Embryonic facial prominence (tissue), 1 donor: ENCODE data around the gene GPR149.

ENCODE experiments used
- DNase-seq: peaks from one replicate; pipeline ENCODE4 v3.0.0-alpha.2; 2016; ENCODE audit errors: extremely low spot score

The GPR149 gene

GRCh38 chr3:154338570-154338969 is 91.4 kb downstream of the GPR149 start:
- no peak for DNase-seq

- DNase-seq, result no peak
These were observed 92.0 kb downstream of the GPR149 start for GRCh38 chr3:154338008-154338407.

GRCh38 chr3:154334973-154335420 is 95.0 kb downstream of the GPR149 start:
- peak; percentile 27 for DNase-seq

GRCh38 chr3:154327871-154328270 is 102.1 kb downstream of the GPR149 start:
- no peak for DNase-seq

- no peak for DNase-seq
These were observed 105.1 kb downstream of the GPR149 start for GRCh38 chr3:154324919-154325318.

GRCh38 chr3:154323891-154324738 is 105.9 kb downstream of the GPR149 start, which contains the start of gene DHX36:
Gene DHX36, minus strand, starts transcription at chr3:154324487. Its CDS starts 71 bp downstream, at chr3:154324416.
- peak; percentile 92 for DNase-seq

- no peak for DNase-seq
These were observed 112.8 kb downstream of the GPR149 start for GRCh38 chr3:154316974-154317767.

GRCh38 chr3:154314152-154314551 is 115.8 kb downstream of the GPR149 start:
- DNase-seq, result no peak

GRCh38 chr3:154310840-154311239 is 119.2 kb downstream of the GPR149 start:
- DNase-seq, result no peak

GRCh38 chr3:154307363-154307762 is 122.6 kb downstream of the GPR149 start:
- DNase-seq, result no peak

GRCh38 chr3:154304936-154305335 is 125.1 kb downstream of the GPR149 start:
- DNase-seq, result no peak

GRCh38 chr3:154304116-154304786 is 125.7 kb downstream of the GPR149 start:
- no peak for DNase-seq

GRCh38 chr3:154301561-154301960 is 128.4 kb downstream of the GPR149 start:
- DNase-seq, result no peak

- DNase-seq, result no peak
These were observed 136.0 kb downstream of the GPR149 start for GRCh38 chr3:154294016-154294415.

- DNase-seq, result no peak
These were observed 139.8 kb downstream of the GPR149 start for GRCh38 chr3:154290187-154290586.
